K562 (cell line): ENCODE results near the gene HAAO. TPM values are rescaled to one million over a fixed set of nuclear protein-coding genes. Genes with fewer than 3 reads are reported as not detected.

Experiments
- ATAC-seq: fragments of 200-7000 bp; cut with Tn5 transposase; 3 replicates; pipeline ENCODE4 v1.9.1; 2020; ENCODE audit warnings: moderate library complexity
- BruUV-seq: library from RNA; stranded (reverse); fragments of 400-500 nt; replicated peaks from 2 replicates; lab custom pipeline; 2021; lab: Mats Ljungman, UMichigan
- CTCF ChIA-PET: fragments of 300-600 bp; formaldehyde crosslinking; extraction: SDS; loops from one replicate; lab custom pipeline; 2021; ENCODE audit warnings: low intra/inter-chr PET ratio; lab: Yijun Ruan, JAX
- POLR2A ChIA-PET: fragments of 300-600, 350-650 bp; sonication (Branson Sonifier 250); formaldehyde crosslinking; extraction: SDS; loops from one replicate; lab custom pipeline; 2021; ENCODE audit warnings: antibody characterized with exemption, inconsistent platforms; lab: Yijun Ruan, JAX
- DNase-seq, 4 experiments: peaks; one replicate each; pipeline versions ENCODE4 v3.0.0 to v3.0.0-alpha.2; 2011 to 2018; ENCODE audit warnings: low spot score in 3 of 4, mixed read lengths in 3 of 4; ENCODE audit errors: extremely low read depth in 1 of 4
- FAIRE-seq: peaks from 2 replicates; lab custom pipeline; 2011; peaks lifted over from hg19 to GRCh38; lab: Jason Lieb, UNC
- H2AFZ ChIP-seq: 2 replicates; pipeline ENCODE4 v1.6.0; 2011; ENCODE audit warnings: low read depth, low read length, control low read depth, inconsistent platforms
- H3K27ac ChIP-seq: fragments of 200-600 bp; 3 replicates; pipeline ENCODE4 v1.8.0; 2011; ENCODE audit warnings: low read depth, mild to moderate bottlenecking, control low read depth, inconsistent platforms, low read length, moderate library complexity, mixed read lengths; ENCODE audit errors: extremely low read depth
- H3K27me3 ChIP-seq, 2 experiments: fragments of 300-600 bp in 1 of 2; 2 replicates in 1 of 2; 3 replicates in 1 of 2; pipeline versions ENCODE4 v1.6.0 to v1.8.0; 2011; ENCODE audit warnings: inconsistent platforms in 2 of 2, low read length in 2 of 2, mild to moderate bottlenecking in 1 of 2, mixed read lengths in 1 of 2, moderate library complexity in 1 of 2; ENCODE audit not compliant: control insufficient read depth in 2 of 2, insufficient read depth in 2 of 2
- H3K36me3 ChIP-seq: fragments of 300-600 bp; 3 replicates; pipeline ENCODE4 v1.8.0; 2011; ENCODE audit warnings: mild to moderate bottlenecking, low read length, inconsistent platforms; ENCODE audit not compliant: control insufficient read depth, insufficient read depth
- H3K4me1 ChIP-seq, 2 experiments: fragments of 200-600 bp in 1 of 2; replicated peaks in 1 of 2; 2 replicates in 1 of 2; 3 replicates in 1 of 2; pipeline versions ENCODE4 v1.5.1 to v1.8.0; 2011; ENCODE audit warnings: inconsistent platforms in 2 of 2, low read length in 2 of 2, mild to moderate bottlenecking in 1 of 2, mixed read lengths in 1 of 2, moderate library complexity in 1 of 2; ENCODE audit not compliant: control insufficient read depth in 2 of 2, insufficient read depth in 2 of 2
- H3K4me2 ChIP-seq: 2 replicates; pipeline ENCODE4 v1.6.1; 2011; ENCODE audit warnings: low read length, control low read depth, inconsistent platforms, mixed read lengths; ENCODE audit not compliant: insufficient read depth
- H3K4me3 ChIP-seq: fragments of 200-600 bp; sonication (generic), shearing (Covaris generic); 2 replicates; pipeline ENCODE4 v1.5.1; 2016; ENCODE audit warnings: control low read depth, inconsistent platforms
- H3K79me2 ChIP-seq: fragments of 200-600 bp; 3 replicates; pipeline ENCODE4 v1.8.0; 2011; ENCODE audit warnings: low read length, inconsistent platforms; ENCODE audit not compliant: control insufficient read depth, insufficient read depth
- H3K9ac ChIP-seq, 2 experiments: 2 replicates each; pipeline versions ENCODE4 v1.6.0 to v1.6.1; 2011; ENCODE audit warnings: low read depth in 2 of 2, low read length in 2 of 2, control low read depth in 1 of 2, inconsistent platforms in 1 of 2, mild to moderate bottlenecking in 1 of 2, mixed read lengths in 1 of 2; ENCODE audit not compliant: insufficient read depth in 1 of 2
- H3K9me1 ChIP-seq: one replicate; pipeline ENCODE4 v1.6.0; 2011; ENCODE audit warnings: inconsistent platforms, mild to moderate bottlenecking, low read length, moderate library complexity; ENCODE audit not compliant: control insufficient read depth, insufficient read depth
- H3K9me3 ChIP-seq: replicated peaks from 2 replicates; pipeline ENCODE4 v1.5.1; 2011; ENCODE audit warnings: low read depth, low read length, inconsistent platforms; ENCODE audit not compliant: control insufficient read depth, insufficient read depth
- H4K20me1 ChIP-seq: replicated peaks from 2 replicates; pipeline ENCODE4 v1.6.1; 2011; ENCODE audit warnings: low read length, inconsistent platforms, mixed read lengths; ENCODE audit not compliant: control insufficient read depth, insufficient read depth
- BCOR ChIP-seq: fragments of 450-650 bp; IDR thresholded peaks from 2 replicates; pipeline ENCODE4 v1.6.1; 2016
- BRD4 ChIP-seq: fragments of 200-600 bp; sonication (generic); IDR thresholded peaks from 2 replicates; pipeline ENCODE4 v1.6.1; 2017; ENCODE audit warnings: inconsistent platforms
- CAMTA2 ChIP-seq: fragments of 250-450 bp; sonication (Bioruptor Pico); conservative IDR thresholded peaks from 2 replicates; pipeline ENCODE4 v1.5.1; 2022
- CBX1 ChIP-seq: sonication (generic); IDR thresholded peaks from 2 replicates; pipeline ENCODE4 v1.6.1; 2016; ENCODE audit warnings: antibody characterized with exemption, low read depth, mild to moderate bottlenecking
- CEBPG ChIP-seq, 3 experiments: fragments of 200-800 bp in 1 of 3; sonication (Bioruptor generic) in 1 of 3; sonication (generic) in 1 of 3; formaldehyde crosslinking in 1 of 3; IDR thresholded peaks in 2 of 3; conservative IDR thresholded peaks in 1 of 3; 2 replicates each; pipeline versions ENCODE4 v1.6.1 to v1.8.0; 2016 to 2022; ENCODE audit warnings: missing compliant biosample characterization in 2 of 3, missing genetic modification characterization in 2 of 3, mild to moderate bottlenecking in 1 of 3, missing genetic modification reagents in 1 of 3
- ESRRA ChIP-seq: fragments of 450-650 bp; IDR thresholded peaks from 2 replicates; pipeline ENCODE4 v1.6.1; 2014; ENCODE audit warnings: low read depth, mild to moderate bottlenecking, moderate library complexity, borderline replicate concordance
- KLF13 ChIP-seq: fragments of 450-650 bp; IDR thresholded peaks from 2 replicates; pipeline ENCODE4 v1.6.1; 2016; ENCODE audit warnings: missing genetic modification characterization, low read depth, mild to moderate bottlenecking, missing compliant biosample characterization, moderate library complexity, borderline replicate concordance
- NFE2L1 ChIP-seq: fragments of 450-650 bp; IDR thresholded peaks from 2 replicates; pipeline ENCODE4 v1.6.1; 2016; ENCODE audit warnings: missing genetic modification characterization, low read depth, mild to moderate bottlenecking, missing compliant biosample characterization, moderate library complexity, borderline replicate concordance
- NFIC ChIP-seq: fragments of 450-650 bp; IDR thresholded peaks from 2 replicates; pipeline ENCODE4 v1.6.1; 2017; ENCODE audit warnings: mild to moderate bottlenecking, inconsistent platforms
- TRIM28 ChIP-seq: fragments of 450-650 bp; IDR thresholded peaks from 2 replicates; pipeline ENCODE4 v1.6.1; 2017
- WGBS: fragments of 100-300 bp; shearing (Covaris generic); methylation state at CpG from one replicate; pipeline ENCODE4 v1.1.6; 2016; ENCODE audit warnings: low coverage, mixed read lengths; ENCODE audit not compliant: insufficient coverage; ENCODE audit errors: missing lambda C conversion rate; 5-methylcytosine and 5-hydroxymethylcytosine counted together
- in situ Hi-C: fragments of 300-500 bp; cut with MboI; formaldehyde crosslinking; loops from 4 replicates; pipeline ENCODE4 v1.15.0; 2018; ENCODE audit warnings: inconsistent platforms, mixed read lengths
- intact Hi-C: fragments of 100-400 bp; cut with micrococcal nuclease; formaldehyde crosslinking; loops from 2 replicates; pipeline ENCODE4 v1.14.2; 2022
- polyA plus RNA-seq, 8 experiments: library from polyadenylated mRNA; depleted of rRNA in 4 of 8; stranded (reverse) in 5 of 8; unstranded in 3 of 8; fragments of >200 nt; fragmentation: Nextera tagmentation in 2 of 8; fragmentation: Illumina TruSeq in 1 of 8; extraction: Ambion mirVana in 2 of 8; extraction: Trizol in 1 of 8; gene quantifications; 2 replicates each; pipeline versions ENCODE4 v1.2.1 to v1.2.3, GENCODE V29; 2011 to 2014; ENCODE audit warnings: inconsistent platforms in 1 of 8, missing spikeins in 1 of 8
- total RNA-seq, 7 experiments: library from RNA; depleted of rRNA in 6 of 7; stranded (reverse); fragments of >200 nt in 6 of 7; fragmentation: Illumina TruSeq in 2 of 7; extraction: Trizol in 2 of 7; gene quantifications; 2 replicates each; pipeline versions ENCODE4 v1.2.1 to v1.2.3, GENCODE V29; 2011 to 2021; ENCODE audit warnings: low replicate concordance in 1 of 7
- TF ChIP-seq, protein P1 (sequence below): fragments of 450-650 bp; IDR thresholded peaks from 2 replicates; pipeline ENCODE4 v1.6.1; 2017; ENCODE audit warnings: antibody characterized with exemption, mild to moderate bottlenecking
- TF ChIP-seq, protein P2 (sequence below): sonication (generic); formaldehyde crosslinking; IDR thresholded peaks from 2 replicates; pipeline ENCODE4 v1.4.0; 2020; ENCODE audit warnings: mild to moderate bottlenecking, missing genetic modification reagents

HAAO gene
- total and polyA plus RNA-seq, 9 of the 15 experiments (the other 6 are each of a cell fraction or from before 2014, with no cell fraction given): not detected

DNA sequence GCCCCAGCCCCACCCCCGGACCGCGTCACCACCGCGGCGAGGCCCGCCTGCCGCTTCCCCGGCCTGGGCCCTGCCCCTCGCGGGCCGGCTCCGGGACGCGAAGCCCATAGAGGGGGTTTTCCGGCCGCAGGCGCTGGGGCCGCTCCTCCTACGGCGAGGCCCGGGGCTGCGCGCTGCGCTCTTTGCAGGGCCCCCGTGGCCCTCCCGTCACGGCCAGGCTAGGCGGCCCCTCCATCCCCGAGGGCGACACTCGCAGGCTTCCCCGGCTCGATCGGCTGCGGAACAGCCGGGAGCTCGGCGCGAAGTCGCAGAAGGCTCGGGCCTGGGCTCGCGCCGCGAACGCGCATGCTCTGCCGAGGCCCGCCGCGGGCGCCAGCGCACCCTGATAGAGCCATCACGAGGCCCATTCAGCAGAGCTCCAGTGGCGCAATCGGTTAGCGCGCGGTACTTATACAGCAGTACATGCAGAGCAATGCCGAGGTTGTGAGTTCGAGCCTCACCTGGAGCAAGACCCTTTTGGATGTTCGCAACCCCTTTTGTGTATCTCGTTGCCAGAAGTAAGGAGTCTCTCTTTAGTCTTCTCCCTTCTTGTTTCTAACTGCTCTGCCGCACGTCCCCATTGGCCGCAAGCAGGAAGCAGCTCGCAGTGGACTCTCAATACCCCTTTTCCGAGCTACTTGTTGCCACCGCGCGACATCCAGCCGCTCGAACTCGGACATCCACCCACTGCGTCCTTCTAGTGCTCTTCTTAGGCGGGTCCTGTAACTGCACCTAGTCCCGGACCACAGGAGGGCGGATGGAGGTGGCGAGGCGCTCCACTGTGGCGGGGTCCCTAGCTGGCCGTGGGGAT is 18.0 kb upstream of the HAAO start:
- in situ Hi-C loops: no loop called here
- H4K20me1 ChIP-seq: no peaks in the 10 kb centered on the region
- TF ChIP-seq ESRRA (peak; percentile 76; the same call in 1 of the 2 replicates), BRD4 (peak; percentile 98), TRIM28 (peak; percentile 72; the same call in 1 of the 2 replicates), KLF13 (tag) (peak; percentile 72; the same call in 1 of the 2 replicates), CBX1 (peak; percentile 42), NFE2L1 (tag) (no peak), CAMTA2 (CRISPR knock-in tag) (no peak), BCOR (peak; percentile 78; the same call in 1 of the 2 replicates), CEBPG (CRISPR knock-in tag; IDR thresholded peaks at IDR 0.05) (peak; percentile 97), CEBPG (tag; conservative IDR thresholded peaks at IDR 0.05 in 1 of 2, IDR thresholded peaks at IDR 0.05 in 1 of 2) (peak; percentile 91 to 98), NFIC (peak; percentile 83)
- TF ChIP-seq, protein P1, sequence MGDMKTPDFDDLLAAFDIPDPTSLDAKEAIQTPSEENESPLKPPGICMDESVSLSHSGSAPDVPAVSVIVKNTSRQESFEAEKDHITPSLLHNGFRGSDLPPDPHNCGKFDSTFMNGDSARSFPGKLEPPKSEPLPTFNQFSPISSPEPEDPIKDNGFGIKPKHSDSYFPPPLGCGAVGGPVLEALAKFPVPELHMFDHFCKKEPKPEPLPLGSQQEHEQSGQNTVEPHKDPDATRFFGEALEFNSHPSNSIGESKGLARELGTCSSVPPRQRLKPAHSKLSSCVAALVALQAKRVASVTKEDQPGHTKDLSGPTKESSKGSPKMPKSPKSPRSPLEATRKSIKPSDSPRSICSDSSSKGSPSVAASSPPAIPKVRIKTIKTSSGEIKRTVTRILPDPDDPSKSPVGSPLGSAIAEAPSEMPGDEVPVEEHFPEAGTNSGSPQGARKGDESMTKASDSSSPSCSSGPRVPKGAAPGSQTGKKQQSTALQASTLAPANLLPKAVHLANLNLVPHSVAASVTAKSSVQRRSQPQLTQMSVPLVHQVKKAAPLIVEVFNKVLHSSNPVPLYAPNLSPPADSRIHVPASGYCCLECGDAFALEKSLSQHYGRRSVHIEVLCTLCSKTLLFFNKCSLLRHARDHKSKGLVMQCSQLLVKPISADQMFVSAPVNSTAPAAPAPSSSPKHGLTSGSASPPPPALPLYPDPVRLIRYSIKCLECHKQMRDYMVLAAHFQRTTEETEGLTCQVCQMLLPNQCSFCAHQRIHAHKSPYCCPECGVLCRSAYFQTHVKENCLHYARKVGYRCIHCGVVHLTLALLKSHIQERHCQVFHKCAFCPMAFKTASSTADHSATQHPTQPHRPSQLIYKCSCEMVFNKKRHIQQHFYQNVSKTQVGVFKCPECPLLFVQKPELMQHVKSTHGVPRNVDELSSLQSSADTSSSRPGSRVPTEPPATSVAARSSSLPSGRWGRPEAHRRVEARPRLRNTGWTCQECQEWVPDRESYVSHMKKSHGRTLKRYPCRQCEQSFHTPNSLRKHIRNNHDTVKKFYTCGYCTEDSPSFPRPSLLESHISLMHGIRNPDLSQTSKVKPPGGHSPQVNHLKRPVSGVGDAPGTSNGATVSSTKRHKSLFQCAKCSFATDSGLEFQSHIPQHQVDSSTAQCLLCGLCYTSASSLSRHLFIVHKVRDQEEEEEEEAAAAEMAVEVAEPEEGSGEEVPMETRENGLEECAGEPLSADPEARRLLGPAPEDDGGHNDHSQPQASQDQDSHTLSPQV: peak; percentile 94
- TF ChIP-seq, protein P2, sequence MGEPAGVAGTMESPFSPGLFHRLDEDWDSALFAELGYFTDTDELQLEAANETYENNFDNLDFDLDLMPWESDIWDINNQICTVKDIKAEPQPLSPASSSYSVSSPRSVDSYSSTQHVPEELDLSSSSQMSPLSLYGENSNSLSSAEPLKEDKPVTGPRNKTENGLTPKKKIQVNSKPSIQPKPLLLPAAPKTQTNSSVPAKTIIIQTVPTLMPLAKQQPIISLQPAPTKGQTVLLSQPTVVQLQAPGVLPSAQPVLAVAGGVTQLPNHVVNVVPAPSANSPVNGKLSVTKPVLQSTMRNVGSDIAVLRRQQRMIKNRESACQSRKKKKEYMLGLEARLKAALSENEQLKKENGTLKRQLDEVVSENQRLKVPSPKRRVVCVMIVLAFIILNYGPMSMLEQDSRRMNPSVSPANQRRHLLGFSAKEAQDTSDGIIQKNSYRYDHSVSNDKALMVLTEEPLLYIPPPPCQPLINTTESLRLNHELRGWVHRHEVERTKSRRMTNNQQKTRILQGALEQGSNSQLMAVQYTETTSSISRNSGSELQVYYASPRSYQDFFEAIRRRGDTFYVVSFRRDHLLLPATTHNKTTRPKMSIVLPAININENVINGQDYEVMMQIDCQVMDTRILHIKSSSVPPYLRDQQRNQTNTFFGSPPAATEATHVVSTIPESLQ (CRISPR knock-in tag): peak; percentile 92

More for the DNA sequence above, 18.0 kb upstream of the HAAO start:
- Histone ChIP-seq H3K4me2 (peak overlapping the region; percentile 94), H3K4me3 (peak overlapping the region; percentile 72), H3K9me1 (no peaks in the 10 kb centered on the region), H3K27me3 (no peaks in the 10 kb centered on the region), H3K27ac (peak overlapping the region; percentile 97), H3K4me1 (peaks cover 9 to 19% of the 10 kb centered on the region in 2 experiments; a peak in 4 of 5 replicates), H2AFZ (peak overlapping the region; percentile 98), H3K79me2 (no peaks in the 10 kb centered on the region), H3K9me3 (0 out of 2 replicates have a peak, but pooled peaks cover 4% of the 10 kb centered on the region), H3K9ac (peak overlapping the region; percentile 88 to 97), H3K36me3 (no peaks in the 10 kb centered on the region)
- FAIRE-seq (peak; percentile 71), DNase-seq (peak; percentile 85 to 94 (median 88)), ATAC-seq (peak; percentile 92)
- BruUV-seq: TSS peak; percentile 99
- intact Hi-C loops: no loop called here
- ChIA-PET CTCF (interaction anchor here (0.8 kb wide), 1 partner anchor 560 kb away, joined by 3 read pairs; no protein-coding TSS in a partner anchor), POLR2A (interaction anchor here (0.5 to 2.0 kb wide), 18 partner anchors 9 to 1028 kb away, joined by 3 to 17 read pairs (median 3); partner anchors contain the start of genes ABCG5, ABCG8 and ZFP36L2)
- 5% methylated on average over 51 of the region's 83 CpGs for WGBS
